ENCODE results near the gene PIANP.

DNA sequence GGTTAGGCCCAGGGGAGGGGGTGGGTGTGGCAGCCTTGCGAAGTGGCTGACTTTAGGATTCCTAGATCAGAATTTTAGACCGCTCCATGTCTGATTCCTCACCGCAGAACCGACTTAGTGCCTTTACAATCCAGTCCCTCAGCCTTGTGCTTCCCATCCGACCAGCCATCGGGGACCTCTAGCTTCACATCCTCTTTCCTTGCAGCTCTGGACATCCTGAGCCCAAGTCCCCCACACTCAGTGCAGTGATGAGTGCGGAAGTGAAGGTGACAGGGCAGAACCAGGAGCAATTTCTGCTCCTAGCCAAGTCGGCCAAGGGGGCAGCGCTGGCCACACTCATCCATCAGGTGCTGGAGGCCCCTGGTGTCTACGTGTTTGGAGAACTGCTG lies 23.8 kb upstream of the PIANP start:
- TF ChIP-seq POLR2A (IDR thresholded peaks at IDR 0.05) (no peak), CTCF (IDR thresholded peaks at IDR 0.05) (no peak), POLR2AphosphoS5 (IDR thresholded peaks at IDR 0.05; ENCODE audit: insufficient read depth in 1 of 2, low read depth in 1 of 2) (no peak)

Data from vagina (tissue), 2 donors.